A549 (cell line): ENCODE data around the gene ZFAND2B. TPM values are rescaled to one million over a fixed set of nuclear protein-coding genes. Genes with fewer than 3 reads are reported as not detected.

Experiments used
- ATAC-seq, 2 experiments: fragments of 200-7000 bp in 1 of 2; fragments of >200 bp in 1 of 2; cut with Nextera tagmentation in 1 of 2; cut with Tn5 transposase in 1 of 2; 3 replicates each; pipeline versions ENCODE4 v1.8.0 to v1.9.1; 2018 to 2020; ENCODE audit warnings: mild to moderate bottlenecking in 1 of 2, moderate library complexity in 1 of 2
- CTCF ChIA-PET: fragments of 300-600 bp; sonication (Branson Sonifier 250); formaldehyde crosslinking; extraction: SDS; loops from one replicate; lab custom pipeline; 2021; ENCODE audit warnings: antibody characterized with exemption, inconsistent platforms; lab: Yijun Ruan, JAX
- POLR2A ChIA-PET: fragments of 350-600 bp; formaldehyde crosslinking; extraction: SDS; loops from one replicate; lab custom pipeline; 2021; ENCODE audit warnings: antibody characterized with exemption, inconsistent platforms; lab: Yijun Ruan, JAX
- DNase-seq, 2 experiments: peaks; one replicate each; pipeline versions ENCODE4 v3.0.0 to v3.0.0-alpha.2; 2011 to 2016; ENCODE audit warnings: low read depth in 1 of 2, low spot score in 1 of 2
- FAIRE-seq: peaks from 2 replicates; lab custom pipeline; 2011; peaks lifted over from hg19 to GRCh38; lab: Jason Lieb, UNC
- H3K27ac ChIP-seq, 2 experiments: fragments of >200 bp; sonication (Bioruptor Twin); formaldehyde crosslinking; 3 replicates each; pipeline ENCODE4 v1.5.1; 2016 to 2017
- H3K4me1 ChIP-seq: fragments of >200 bp; sonication (Bioruptor Twin); formaldehyde crosslinking; 3 replicates; pipeline ENCODE4 v1.6.1; 2016
- H3K4me2 ChIP-seq: fragments of >200 bp; sonication (Bioruptor Twin); formaldehyde crosslinking; 3 replicates; pipeline ENCODE4 v1.6.1; 2016
- H3K4me3 ChIP-seq: fragments of >200 bp; sonication (Bioruptor Twin); formaldehyde crosslinking; 3 replicates; pipeline ENCODE4 v1.5.1; 2016
- H3K9me3 ChIP-seq: fragments of >200 bp; sonication (Bioruptor Twin); formaldehyde crosslinking; 3 replicates; pipeline ENCODE4 v1.6.1; 2016
- EP300 ChIP-seq, 2 experiments: fragments of >200 bp; sonication (Bioruptor Twin); formaldehyde crosslinking; IDR thresholded peaks; 2 replicates in 1 of 2; 3 replicates in 1 of 2; pipeline ENCODE4 v1.6.1; 2016 to 2017
- ESRRA ChIP-seq: fragments of 150-350 bp; IDR thresholded peaks from 2 replicates; pipeline ENCODE4 v1.6.1; 2014; ENCODE audit warnings: mild to moderate bottlenecking, low read length, borderline replicate concordance
- FOXS1 ChIP-seq: fragments of 250-450 bp; sonication (Bioruptor Pico); IDR thresholded peaks from 2 replicates; pipeline ENCODE4 v1.5.0; 2020; ENCODE audit warnings: mild to moderate bottlenecking, moderate library complexity
- HDAC2 ChIP-seq: fragments of 200-600 bp; sonication (generic); IDR thresholded peaks from 2 replicates; pipeline ENCODE4 v1.6.1; 2016
- HEYL ChIP-seq: fragments of 250-450 bp; sonication (Bioruptor Pico); IDR thresholded peaks from 2 replicates; pipeline ENCODE4 v1.8.0; 2021; ENCODE audit warnings: mild to moderate bottlenecking, moderate library complexity
- JUN ChIP-seq, 2 experiments: fragments of >200 bp; sonication (Bioruptor Twin); formaldehyde crosslinking; IDR thresholded peaks; 2 replicates in 1 of 2; 3 replicates in 1 of 2; pipeline ENCODE4 v1.6.1; 2016 to 2017
- KDM1A ChIP-seq: fragments of 200-600 bp; sonication (generic); IDR thresholded peaks from 2 replicates; pipeline ENCODE4 v1.6.1; 2016; ENCODE audit warnings: low read depth, mild to moderate bottlenecking
- KDM5A ChIP-seq: fragments of 200-600 bp; sonication (generic); IDR thresholded peaks from 2 replicates; pipeline ENCODE4 v1.6.1; 2016; ENCODE audit warnings: antibody characterized with exemption, mild to moderate bottlenecking
- MAFK ChIP-seq: fragments of 450-650 bp; IDR thresholded peaks from 2 replicates; pipeline ENCODE4 v1.6.1; 2014; ENCODE audit not compliant: partially characterized antibody
- NR3C1 ChIP-seq: fragments of >200 bp; sonication (Bioruptor Twin); formaldehyde crosslinking; IDR thresholded peaks from 3 replicates; pipeline ENCODE4 v1.6.1; 2017
- PHF8 ChIP-seq: fragments of 200-600 bp; sonication (generic); IDR thresholded peaks from 2 replicates; pipeline ENCODE4 v1.6.1; 2016; ENCODE audit warnings: low read depth, mild to moderate bottlenecking, antibody characterized with exemption, moderate library complexity, borderline replicate concordance
- RAD21 ChIP-seq, 2 experiments: fragments of >200 bp in 1 of 2; sonication (Bioruptor Twin) in 1 of 2; formaldehyde crosslinking in 1 of 2; IDR thresholded peaks in 1 of 2; conservative IDR thresholded peaks in 1 of 2; 2 replicates in 1 of 2; 3 replicates in 1 of 2; pipeline ENCODE4 v1.6.1; 2012 to 2018; ENCODE audit warnings: inconsistent platforms in 1 of 2
- RCOR1 ChIP-seq: fragments of 150-350 bp; IDR thresholded peaks from 2 replicates; pipeline ENCODE4 v1.6.1; 2014; ENCODE audit warnings: antibody characterized with exemption, low read length, low read depth
- RFX5 ChIP-seq: fragments of 450-650 bp; IDR thresholded peaks from 2 replicates; pipeline ENCODE4 v1.7.1; 2014; ENCODE audit warnings: antibody characterized with exemption, mild to moderate bottlenecking, moderate library complexity
- RNF2 ChIP-seq: fragments of 200-600 bp; sonication (generic); IDR thresholded peaks from 2 replicates; pipeline ENCODE4 v1.6.1; 2016; ENCODE audit warnings: low read depth, mild to moderate bottlenecking, antibody characterized with exemption, moderate library complexity, borderline replicate concordance
- SMC3 ChIP-seq: fragments of >200 bp; sonication (Bioruptor Twin); formaldehyde crosslinking; IDR thresholded peaks from 3 replicates; pipeline ENCODE4 v1.6.1; 2018; ENCODE audit warnings: inconsistent platforms
- TP53 ChIP-seq: fragments of 250-450 bp; sonication (Bioruptor Pico); IDR thresholded peaks from 2 replicates; pipeline ENCODE4 v1.5.0; 2021; ENCODE audit warnings: mild to moderate bottlenecking, moderate library complexity
- ZSCAN20 ChIP-seq: fragments of 250-450 bp; sonication (Bioruptor Pico); IDR thresholded peaks from 2 replicates; pipeline ENCODE4 v1.8.0; 2022; ENCODE audit warnings: mild to moderate bottlenecking, moderate library complexity
- WGBS: methylation state at CpG from one replicate; pipeline ENCODE4 v1.1.6; 2017; ENCODE audit errors: missing lambda C conversion rate; 5-methylcytosine and 5-hydroxymethylcytosine counted together
- polyA plus RNA-seq, 4 experiments: library from polyadenylated mRNA; depleted of rRNA in 3 of 4; stranded (reverse); fragments of >200 nt; fragmentation: RNase III in 1 of 4; extraction: RNeasy Plus Mini Kit Qiagen cat#74134 plus additional on column Dnase treatment in 1 of 4; gene quantifications; 2 replicates in 3 of 4; 3 replicates in 1 of 4; pipeline ENCODE4 v1.2.3, GENCODE V29; 2011 to 2017
- TF ChIP-seq, protein P1 (sequence below): fragments of 250-450 bp; sonication (Bioruptor Pico); IDR thresholded peaks from 2 replicates; pipeline ENCODE4 v1.5.0; 2020; ENCODE audit warnings: low read depth, mild to moderate bottlenecking, moderate library complexity
- TF ChIP-seq, protein P2 (sequence below): IDR thresholded peaks from 2 replicates; pipeline ENCODE4 v1.6.1; 2012
- TF ChIP-seq, protein P3 (sequence below): fragments of >200 bp; sonication (Bioruptor Twin); formaldehyde crosslinking; IDR thresholded peaks from 3 replicates; pipeline ENCODE4 v1.6.1; 2016
- TF ChIP-seq, protein P4 (sequence below): IDR thresholded peaks from 2 replicates; pipeline ENCODE4 v1.6.1; 2012
- TF ChIP-seq, protein P5 (sequence below): fragments of 250-450 bp; sonication (Bioruptor Pico); IDR thresholded peaks from 2 replicates; pipeline ENCODE4 v1.5.0; 2021; ENCODE audit warnings: mild to moderate bottlenecking, moderate library complexity, borderline replicate concordance
- TF ChIP-seq, protein P6 (sequence below): fragments of 150-350 bp; IDR thresholded peaks from 2 replicates; pipeline ENCODE4 v1.6.1; 2014; ENCODE audit warnings: low read depth, mild to moderate bottlenecking, low read length

The ZFAND2B gene
- polyA plus RNA-seq, 2 of the 4 experiments (the other 2 are of a cell fraction), result 21.2 to 29.1 TPM

DNA sequence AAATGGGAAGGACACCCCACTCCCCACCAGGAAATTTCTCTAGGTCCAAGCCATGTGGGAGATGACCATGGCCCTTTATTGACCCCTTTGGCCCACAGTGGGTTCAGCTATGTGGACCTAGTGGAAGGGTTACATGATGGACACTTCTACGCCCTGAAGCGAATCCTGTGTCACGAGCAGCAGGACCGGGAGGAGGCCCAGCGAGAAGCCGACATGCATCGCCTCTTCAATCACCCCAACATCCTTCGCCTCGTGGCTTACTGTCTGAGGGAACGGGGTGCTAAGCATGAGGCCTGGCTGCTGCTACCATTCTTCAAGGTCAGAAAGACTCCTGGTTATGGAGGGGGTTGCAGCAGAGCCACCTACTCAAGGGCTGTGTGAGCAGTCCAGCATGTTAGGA is 40.0 kb downstream of the ZFAND2B start:
- Histone ChIP-seq H3K27ac (peak overlapping the region; percentile 6 to 96; a peak in 3 of 6 replicates), H3K9me3 (no peaks in the 10 kb centered on the region), H3K4me2 (peak overlapping the region; percentile 90), H3K4me1 (peaks cover 62% of the 10 kb centered on the region), H3K4me3 (peak overlapping the region; percentile 78; the same call in 1 of the 3 replicates)
- no peak for FAIRE-seq
- 96% methylated on average over 10 of the region's 10 CpGs for WGBS
- DNase-seq, result no peak
- no peak for ATAC-seq
- CTCF ChIA-PET, result interaction anchor here (0.9 to 3.4 kb wide), 5 partner anchors 10 to 75 kb away, joined by 3 to 34 read pairs (median 7); partner anchors contain the start of gene DNAJB2
- no peak for TF ChIP-seq JUN (IDR thresholded peaks at IDR 0.05)
- TF ChIP-seq HEYL (CRISPR knock-in tag), result no peak
- no peak for TF ChIP-seq ZSCAN20 (CRISPR knock-in tag)
- TF ChIP-seq RAD21 (conservative IDR thresholded peaks at IDR 0.05 in 1 of 2, IDR thresholded peaks at IDR 0.05 in 1 of 2), result no peak
- no peak for TF ChIP-seq EP300 (IDR thresholded peaks at IDR 0.05)
- no peak for TF ChIP-seq HDAC2
- POLR2A ChIA-PET, result interaction anchor here (1.9 kb wide), 1 partner anchor 12 kb away, joined by 5 read pairs; no protein-coding TSS in a partner anchor

DNA sequence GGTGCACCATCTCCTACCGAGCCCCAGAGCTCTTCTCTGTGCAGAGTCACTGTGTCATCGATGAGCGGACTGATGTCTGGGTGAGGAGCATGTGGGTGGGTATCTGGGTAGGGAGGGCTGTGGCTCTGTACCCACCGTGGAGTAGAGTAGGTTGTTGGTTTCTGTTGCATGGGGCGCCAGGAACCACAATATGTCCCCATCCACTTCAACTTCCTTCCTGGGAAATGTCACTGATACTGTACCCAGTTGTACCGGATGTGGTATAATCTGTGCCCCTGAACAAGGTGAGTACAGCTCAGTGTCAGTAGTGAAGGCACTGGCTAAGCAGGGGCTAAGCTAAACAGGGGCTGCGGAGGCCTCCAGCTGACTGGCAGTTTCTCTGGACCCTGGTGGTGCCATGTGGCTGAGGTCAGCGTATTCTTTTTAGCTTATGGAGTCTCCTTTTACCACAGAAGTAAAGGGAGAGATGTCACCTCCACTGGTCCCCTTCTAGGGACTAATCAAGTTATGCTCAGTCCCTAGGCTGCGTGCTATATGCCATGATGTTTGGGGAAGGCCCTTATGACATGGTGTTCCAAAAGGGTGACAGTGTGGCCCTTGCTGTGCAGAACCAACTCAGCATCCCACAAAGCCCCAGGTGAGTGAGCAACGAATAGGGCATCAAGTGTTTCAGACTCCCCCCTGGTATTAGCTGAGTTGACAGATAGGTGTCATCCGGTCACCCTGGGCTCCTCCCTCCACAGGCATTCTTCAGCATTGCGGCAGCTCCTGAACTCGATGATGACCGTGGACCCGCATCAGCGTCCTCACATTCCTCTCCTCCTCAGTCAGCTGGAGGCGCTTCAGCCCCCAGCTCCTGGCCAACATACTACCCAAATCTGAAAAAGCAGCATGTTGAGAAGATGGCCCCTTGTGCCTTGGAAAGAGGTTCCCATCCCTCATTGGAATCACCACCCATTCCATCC is 41.4 kb downstream of the ZFAND2B start:
- 0 out of 3 replicates have a peak overlapping the region, but pooled peaks have one; percentile 27 for H3K4me3 ChIP-seq
- ATAC-seq, result no peak
- DNase-seq, result peak in 1 of 2 experiments; percentile 53
- peaks cover 70% of the 10 kb centered on the region for H3K4me1 ChIP-seq
- H3K4me2 ChIP-seq, result peak overlapping the region; percentile 96
- TF ChIP-seq MAFK, result peak; percentile 75
- TF ChIP-seq NR3C1, result no peak
- TF ChIP-seq ESRRA, result no peak
- no peak for TF ChIP-seq RNF2
- TF ChIP-seq, protein P1, sequence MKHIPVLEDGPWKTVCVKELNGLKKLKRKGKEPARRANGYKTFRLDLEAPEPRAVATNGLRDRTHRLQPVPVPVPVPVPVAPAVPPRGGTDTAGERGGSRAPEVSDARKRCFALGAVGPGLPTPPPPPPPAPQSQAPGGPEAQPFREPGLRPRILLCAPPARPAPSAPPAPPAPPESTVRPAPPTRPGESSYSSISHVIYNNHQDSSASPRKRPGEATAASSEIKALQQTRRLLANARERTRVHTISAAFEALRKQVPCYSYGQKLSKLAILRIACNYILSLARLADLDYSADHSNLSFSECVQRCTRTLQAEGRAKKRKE (CRISPR knock-in tag), result no peak
- TF ChIP-seq, protein P2, sequence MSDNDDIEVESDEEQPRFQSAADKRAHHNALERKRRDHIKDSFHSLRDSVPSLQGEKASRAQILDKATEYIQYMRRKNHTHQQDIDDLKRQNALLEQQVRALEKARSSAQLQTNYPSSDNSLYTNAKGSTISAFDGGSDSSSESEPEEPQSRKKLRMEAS, result no peak
- no peak for TF ChIP-seq TP53 (CRISPR knock-in tag)
- TF ChIP-seq, protein P3, sequence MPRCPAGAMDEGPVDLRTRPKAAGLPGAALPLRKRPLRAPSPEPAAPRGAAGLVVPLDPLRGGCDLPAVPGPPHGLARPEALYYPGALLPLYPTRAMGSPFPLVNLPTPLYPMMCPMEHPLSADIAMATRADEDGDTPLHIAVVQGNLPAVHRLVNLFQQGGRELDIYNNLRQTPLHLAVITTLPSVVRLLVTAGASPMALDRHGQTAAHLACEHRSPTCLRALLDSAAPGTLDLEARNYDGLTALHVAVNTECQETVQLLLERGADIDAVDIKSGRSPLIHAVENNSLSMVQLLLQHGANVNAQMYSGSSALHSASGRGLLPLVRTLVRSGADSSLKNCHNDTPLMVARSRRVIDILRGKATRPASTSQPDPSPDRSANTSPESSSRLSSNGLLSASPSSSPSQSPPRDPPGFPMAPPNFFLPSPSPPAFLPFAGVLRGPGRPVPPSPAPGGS, result 0 out of 3 replicates have a peak, but pooled peaks have one; percentile 23
- TF ChIP-seq, protein P4, sequence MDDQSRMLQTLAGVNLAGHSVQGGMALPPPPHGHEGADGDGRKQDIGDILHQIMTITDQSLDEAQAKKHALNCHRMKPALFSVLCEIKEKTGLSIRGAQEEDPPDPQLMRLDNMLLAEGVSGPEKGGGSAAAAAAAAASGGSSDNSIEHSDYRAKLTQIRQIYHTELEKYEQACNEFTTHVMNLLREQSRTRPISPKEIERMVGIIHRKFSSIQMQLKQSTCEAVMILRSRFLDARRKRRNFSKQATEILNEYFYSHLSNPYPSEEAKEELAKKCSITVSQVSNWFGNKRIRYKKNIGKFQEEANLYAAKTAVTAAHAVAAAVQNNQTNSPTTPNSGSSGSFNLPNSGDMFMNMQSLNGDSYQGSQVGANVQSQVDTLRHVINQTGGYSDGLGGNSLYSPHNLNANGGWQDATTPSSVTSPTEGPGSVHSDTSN, result 0 out of 2 replicates have a peak, but pooled peaks have one; percentile 30
- H3K27ac ChIP-seq, result peak overlapping the region; percentile 90
- POLR2A ChIA-PET, result interaction anchor here (0.7 to 3.1 kb wide), 4 partner anchors 18 to 30 kb away, joined by 3 to 32 read pairs (median 20); partner anchors contain the start of genes ABCB6, ANKZF1, ATG9A and DNAJB2
- no peak for FAIRE-seq
- H3K9me3 ChIP-seq, result no peaks in the 10 kb centered on the region
- CTCF ChIA-PET, result interaction anchor here (1.1 to 12.6 kb wide), 8 partner anchors 8 to 72 kb away, joined by 3 to 241 read pairs (median 4); partner anchors contain the start of genes ANKZF1, ATG9A, CNPPD1 and DNAJB2
- WGBS, result 91% methylated on average over 16 of the region's 17 CpGs

DNA sequence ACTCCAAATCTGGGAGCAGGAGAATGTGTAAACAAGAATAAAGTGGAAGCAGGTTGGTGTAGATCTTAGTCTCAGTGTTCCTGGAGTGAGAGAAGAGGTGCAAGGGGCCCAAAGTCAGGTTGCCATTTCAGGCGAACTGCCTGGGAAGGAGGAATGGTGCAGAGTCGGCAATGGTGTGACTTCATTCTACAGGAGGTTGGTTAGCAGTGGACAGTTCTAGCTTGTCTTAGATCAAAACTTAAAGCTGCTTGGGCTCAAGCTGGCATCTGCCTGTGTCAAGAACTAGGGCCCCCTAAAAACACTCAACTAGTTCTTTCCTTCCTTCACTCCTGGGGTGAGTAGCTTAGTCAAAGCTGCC is 42.2 kb downstream of the ZFAND2B start:
- H3K9me3 ChIP-seq, result no peaks in the 10 kb centered on the region
- 53% methylated on average over 2 of the region's 2 CpGs for WGBS
- H3K27ac ChIP-seq, result peak overlapping the region; percentile 90
- CTCF ChIA-PET, result interaction anchor here (0.7 to 12.6 kb wide), 10 partner anchors 9 to 78 kb away, joined by 3 to 241 read pairs (median 4); partner anchors contain the start of genes CNPPD1 and DNAJB2
- peak overlapping the region; percentile 96 for H3K4me2 ChIP-seq
- FAIRE-seq (no peak), ATAC-seq (no peak), DNase-seq (no peak)
- H3K4me1 ChIP-seq, result peaks cover 70% of the 10 kb centered on the region
- H3K4me3 ChIP-seq, result peak overlapping the region; percentile 27; the same call in 2 of the 3 replicates
- POLR2A ChIA-PET, result interaction anchor here (0.9 to 3.1 kb wide), 8 partner anchors 9 to 78 kb away, joined by 3 to 34 read pairs (median 14); partner anchors contain the start of genes ABCB6, ANKZF1, ATG9A and DNAJB2
- TF ChIP-seq PHF8 (no peak), JUN (IDR thresholded peaks at IDR 0.05) (no peak), SMC3 (no peak), HDAC2 (no peak), EP300 (IDR thresholded peaks at IDR 0.05) (no peak), KDM1A (no peak), FOXS1 (no peak), RFX5 (no peak), MAFK (no peak), KDM5A (no peak), RCOR1 (no peak)
- TF ChIP-seq, protein P5, sequence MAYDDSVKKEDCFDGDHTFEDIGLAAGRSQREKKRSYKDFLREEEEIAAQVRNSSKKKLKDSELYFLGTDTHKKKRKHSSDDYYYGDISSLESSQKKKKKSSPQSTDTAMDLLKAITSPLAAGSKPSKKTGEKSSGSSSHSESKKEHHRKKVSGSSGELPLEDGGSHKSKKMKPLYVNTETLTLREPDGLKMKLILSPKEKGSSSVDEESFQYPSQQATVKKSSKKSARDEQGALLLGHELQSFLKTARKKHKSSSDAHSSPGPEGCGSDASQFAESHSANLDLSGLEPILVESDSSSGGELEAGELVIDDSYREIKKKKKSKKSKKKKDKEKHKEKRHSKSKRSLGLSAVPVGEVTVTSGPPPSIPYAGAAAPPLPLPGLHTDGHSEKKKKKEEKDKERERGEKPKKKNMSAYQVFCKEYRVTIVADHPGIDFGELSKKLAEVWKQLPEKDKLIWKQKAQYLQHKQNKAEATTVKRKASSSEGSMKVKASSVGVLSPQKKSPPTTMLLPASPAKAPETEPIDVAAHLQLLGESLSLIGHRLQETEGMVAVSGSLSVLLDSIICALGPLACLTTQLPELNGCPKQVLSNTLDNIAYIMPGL (CRISPR knock-in tag), result no peak
- TF ChIP-seq, protein P6, sequence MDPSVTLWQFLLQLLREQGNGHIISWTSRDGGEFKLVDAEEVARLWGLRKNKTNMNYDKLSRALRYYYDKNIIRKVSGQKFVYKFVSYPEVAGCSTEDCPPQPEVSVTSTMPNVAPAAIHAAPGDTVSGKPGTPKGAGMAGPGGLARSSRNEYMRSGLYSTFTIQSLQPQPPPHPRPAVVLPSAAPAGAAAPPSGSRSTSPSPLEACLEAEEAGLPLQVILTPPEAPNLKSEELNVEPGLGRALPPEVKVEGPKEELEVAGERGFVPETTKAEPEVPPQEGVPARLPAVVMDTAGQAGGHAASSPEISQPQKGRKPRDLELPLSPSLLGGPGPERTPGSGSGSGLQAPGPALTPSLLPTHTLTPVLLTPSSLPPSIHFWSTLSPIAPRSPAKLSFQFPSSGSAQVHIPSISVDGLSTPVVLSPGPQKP, result no peak
